ENCODE data around the gene WDR59.

The WDR59 gene

DNA sequence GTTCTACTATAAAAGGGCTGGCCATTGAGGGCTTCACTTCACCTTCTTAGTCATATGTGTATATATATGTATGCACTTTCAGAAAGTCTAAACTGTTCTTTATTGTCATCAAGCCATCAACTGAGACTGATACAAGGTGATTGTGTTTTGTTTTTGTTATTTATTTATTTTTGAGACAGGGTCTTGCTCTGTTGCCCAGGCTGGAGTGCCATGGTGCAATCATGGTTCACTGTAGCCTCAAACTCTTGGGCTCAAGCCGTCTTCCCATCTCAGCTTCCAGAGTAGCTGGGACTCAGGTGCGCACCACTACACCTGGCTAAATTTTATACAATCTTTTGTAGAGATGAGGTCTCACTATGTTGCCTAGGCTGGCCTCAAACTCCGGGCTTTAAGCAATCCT lies 19.5 kb upstream of the WDR59 start:
- Histone ChIP-seq H3K9ac (ENCODE audit: low read length) (no peak overlapping the region), H2AFZ (ENCODE audit: low read length) (no peak overlapping the region), H3K36me3 (replicated peaks; ENCODE audit: insufficient read depth, low read length) (no peaks in the 10 kb centered on the region), H3K27ac (ENCODE audit: low read length) (no peak overlapping the region), H3F3A (ENCODE audit: insufficient read depth, low read length) (no peaks in the 10 kb centered on the region), H3K79me2 (ENCODE audit: low read length) (no peaks in the 10 kb centered on the region), H3K27me3 (replicated peaks; ENCODE audit: insufficient read depth, low read length) (no peaks in the 10 kb centered on the region), H3K4me2 (ENCODE audit: low read depth, low read length) (no peak overlapping the region), H3K4me3 (ENCODE audit: low read length) (no peak overlapping the region), H3K9me2 (replicated peaks; ENCODE audit: insufficient read depth, low read length) (no peaks in the 10 kb centered on the region), H3K9me3 (replicated peaks; ENCODE audit: insufficient read depth, low read length) (no peaks in the 10 kb centered on the region), H3K4me1 (ENCODE audit: low read length) (no peaks in the 10 kb centered on the region), H4K20me1 (ENCODE audit: insufficient read depth, low read length) (no peaks in the 10 kb centered on the region)
- no peak for DNase-seq
- no peak for TF ChIP-seq EZH2 (optimal IDR thresholded peaks at IDR 0.05; ENCODE audit: low read depth, low read length)
- TF ChIP-seq, protein P1, sequence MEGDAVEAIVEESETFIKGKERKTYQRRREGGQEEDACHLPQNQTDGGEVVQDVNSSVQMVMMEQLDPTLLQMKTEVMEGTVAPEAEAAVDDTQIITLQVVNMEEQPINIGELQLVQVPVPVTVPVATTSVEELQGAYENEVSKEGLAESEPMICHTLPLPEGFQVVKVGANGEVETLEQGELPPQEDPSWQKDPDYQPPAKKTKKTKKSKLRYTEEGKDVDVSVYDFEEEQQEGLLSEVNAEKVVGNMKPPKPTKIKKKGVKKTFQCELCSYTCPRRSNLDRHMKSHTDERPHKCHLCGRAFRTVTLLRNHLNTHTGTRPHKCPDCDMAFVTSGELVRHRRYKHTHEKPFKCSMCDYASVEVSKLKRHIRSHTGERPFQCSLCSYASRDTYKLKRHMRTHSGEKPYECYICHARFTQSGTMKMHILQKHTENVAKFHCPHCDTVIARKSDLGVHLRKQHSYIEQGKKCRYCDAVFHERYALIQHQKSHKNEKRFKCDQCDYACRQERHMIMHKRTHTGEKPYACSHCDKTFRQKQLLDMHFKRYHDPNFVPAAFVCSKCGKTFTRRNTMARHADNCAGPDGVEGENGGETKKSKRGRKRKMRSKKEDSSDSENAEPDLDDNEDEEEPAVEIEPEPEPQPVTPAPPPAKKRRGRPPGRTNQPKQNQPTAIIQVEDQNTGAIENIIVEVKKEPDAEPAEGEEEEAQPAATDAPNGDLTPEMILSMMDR (IDR thresholded peaks at IDR 0.05; ENCODE audit: low read length) = no peak

DNA sequence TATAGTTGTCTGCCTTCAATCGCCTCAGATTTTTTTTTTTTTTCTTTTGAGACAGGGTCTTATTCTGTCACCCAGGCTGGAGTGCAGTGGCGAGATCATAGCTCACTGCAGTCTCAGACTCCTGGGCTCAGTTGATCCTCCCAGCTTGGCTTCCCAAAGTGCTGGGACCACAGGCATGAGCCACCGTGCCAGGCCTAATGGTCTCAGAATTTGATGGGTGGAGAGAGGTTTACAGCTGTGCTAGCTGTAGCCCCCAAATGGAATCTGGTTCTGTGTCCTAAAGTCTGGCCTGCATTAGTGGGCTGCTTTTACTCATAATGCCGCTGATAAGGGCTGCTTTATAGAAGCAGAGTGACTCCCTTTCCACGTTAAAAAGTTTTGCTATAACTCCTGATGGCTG lies 19.0 kb upstream of the WDR59 start:
- Histone ChIP-seq H3K4me2 (ENCODE audit: low read depth, low read length) (no peak overlapping the region), H3K27me3 (replicated peaks; ENCODE audit: insufficient read depth, low read length) (no peaks in the 10 kb centered on the region), H3K9me2 (replicated peaks; ENCODE audit: insufficient read depth, low read length) (no peaks in the 10 kb centered on the region), H3K4me3 (ENCODE audit: low read length) (no peak overlapping the region), H3K9me3 (replicated peaks; ENCODE audit: insufficient read depth, low read length) (no peaks in the 10 kb centered on the region), H4K20me1 (ENCODE audit: insufficient read depth, low read length) (no peaks in the 10 kb centered on the region), H3K27ac (ENCODE audit: low read length) (no peak overlapping the region), H3K36me3 (replicated peaks; ENCODE audit: insufficient read depth, low read length) (no peaks in the 10 kb centered on the region), H3K4me1 (ENCODE audit: low read length) (no peaks in the 10 kb centered on the region), H2AFZ (ENCODE audit: low read length) (no peak overlapping the region), H3K79me2 (ENCODE audit: low read length) (no peaks in the 10 kb centered on the region), H3F3A (ENCODE audit: insufficient read depth, low read length) (no peaks in the 10 kb centered on the region), H3K9ac (ENCODE audit: low read length) (no peak overlapping the region)
- DNase-seq = no peak
- no peak for TF ChIP-seq EZH2 (optimal IDR thresholded peaks at IDR 0.05; ENCODE audit: low read depth, low read length)
- no peak for TF ChIP-seq EZH2phosphoT487 (IDR thresholded peaks at IDR 0.05; ENCODE audit: low read length)
- TF ChIP-seq, protein P1 (IDR thresholded peaks at IDR 0.05; ENCODE audit: low read length) = no peak

DNA sequence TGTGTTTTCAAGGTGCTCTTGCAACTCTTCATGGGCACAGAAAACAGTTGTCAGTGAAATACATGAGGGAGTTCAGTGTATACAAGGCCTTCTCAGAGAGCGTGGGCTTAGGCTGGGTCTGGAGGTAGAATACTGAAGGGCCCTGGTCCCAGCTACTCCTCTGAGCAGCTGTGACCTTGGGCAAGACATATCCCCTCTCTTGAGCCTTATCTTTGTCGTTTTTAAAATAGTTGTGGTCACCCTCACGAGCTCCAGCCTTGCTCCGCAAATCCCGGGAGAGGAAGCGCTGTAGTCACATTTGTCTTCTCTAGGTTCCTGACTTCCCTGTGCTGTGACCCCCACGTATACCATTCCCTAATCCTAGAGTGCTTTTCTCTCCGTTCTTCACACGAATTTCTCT lies 17.6 kb upstream of the WDR59 start:
- Histone ChIP-seq H3K4me3 (ENCODE audit: low read length) (no peak overlapping the region), H3K9ac (ENCODE audit: low read length) (no peak overlapping the region), H3K4me2 (ENCODE audit: low read depth, low read length) (no peak overlapping the region), H3K79me2 (ENCODE audit: low read length) (no peaks in the 10 kb centered on the region), H3K36me3 (replicated peaks; ENCODE audit: insufficient read depth, low read length) (no peaks in the 10 kb centered on the region), H3K9me2 (replicated peaks; ENCODE audit: insufficient read depth, low read length) (no peaks in the 10 kb centered on the region), H3K27ac (ENCODE audit: low read length) (no peak overlapping the region), H3K4me1 (ENCODE audit: low read length) (no peaks in the 10 kb centered on the region), H3K9me3 (replicated peaks; ENCODE audit: insufficient read depth, low read length) (no peaks in the 10 kb centered on the region), H3F3A (ENCODE audit: insufficient read depth, low read length) (no peaks in the 10 kb centered on the region), H2AFZ (ENCODE audit: low read length) (no peak overlapping the region), H3K27me3 (replicated peaks; ENCODE audit: insufficient read depth, low read length) (no peaks in the 10 kb centered on the region), H4K20me1 (ENCODE audit: insufficient read depth, low read length) (no peaks in the 10 kb centered on the region)
- no peak for DNase-seq
- TF ChIP-seq EZH2 (optimal IDR thresholded peaks at IDR 0.05; ENCODE audit: low read depth, low read length) (no peak), EZH2phosphoT487 (IDR thresholded peaks at IDR 0.05; ENCODE audit: low read length) (no peak)
- TF ChIP-seq, protein P1 (IDR thresholded peaks at IDR 0.05; ENCODE audit: low read length) = no peak
